ENCODE results near the gene IQGAP2. TPM values are rescaled to one million over a fixed set of nuclear protein-coding genes. Genes with fewer than 3 reads are reported as not detected.
"Not testable (repeated sequence)": the region's sequence is repeated elsewhere in the genome, so short reads cannot be mapped to it uniquely, and the experiment has no call there.

IQGAP2 gene
- total RNA-seq, 6 experiments from 2014 or later = 96.4 to 152 (median 123) TPM

GRCh38 chr5:76425928-76426804 lies 23.1 kb downstream of the IQGAP2 start:
- TF ChIP-seq, protein P1, sequence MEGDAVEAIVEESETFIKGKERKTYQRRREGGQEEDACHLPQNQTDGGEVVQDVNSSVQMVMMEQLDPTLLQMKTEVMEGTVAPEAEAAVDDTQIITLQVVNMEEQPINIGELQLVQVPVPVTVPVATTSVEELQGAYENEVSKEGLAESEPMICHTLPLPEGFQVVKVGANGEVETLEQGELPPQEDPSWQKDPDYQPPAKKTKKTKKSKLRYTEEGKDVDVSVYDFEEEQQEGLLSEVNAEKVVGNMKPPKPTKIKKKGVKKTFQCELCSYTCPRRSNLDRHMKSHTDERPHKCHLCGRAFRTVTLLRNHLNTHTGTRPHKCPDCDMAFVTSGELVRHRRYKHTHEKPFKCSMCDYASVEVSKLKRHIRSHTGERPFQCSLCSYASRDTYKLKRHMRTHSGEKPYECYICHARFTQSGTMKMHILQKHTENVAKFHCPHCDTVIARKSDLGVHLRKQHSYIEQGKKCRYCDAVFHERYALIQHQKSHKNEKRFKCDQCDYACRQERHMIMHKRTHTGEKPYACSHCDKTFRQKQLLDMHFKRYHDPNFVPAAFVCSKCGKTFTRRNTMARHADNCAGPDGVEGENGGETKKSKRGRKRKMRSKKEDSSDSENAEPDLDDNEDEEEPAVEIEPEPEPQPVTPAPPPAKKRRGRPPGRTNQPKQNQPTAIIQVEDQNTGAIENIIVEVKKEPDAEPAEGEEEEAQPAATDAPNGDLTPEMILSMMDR (IDR thresholded peaks at IDR 0.05) = no peak
- no peak for TF ChIP-seq POLR2A (IDR thresholded peaks at IDR 0.05)
- intact Hi-C loops (cut with DNase I) = no loop called here
- H3K9me3 ChIP-seq = no peaks in the 10 kb centered on the region
- H3K4me1 ChIP-seq = peaks cover 0 to 40% (median 10%) of the 10 kb centered on the region in 4 donors
- WGBS (ENCODE audit: insufficient coverage, low coverage, low lambda C conversion rate, missing lambda C conversion rate) = 63% methylated on average over 11 of the region's 12 CpGs
- H3K27ac ChIP-seq = no peak overlapping the region
- H3K36me3 ChIP-seq = no peaks in the 10 kb centered on the region
- DNase-seq (no peak), ATAC-seq (peak in 1 of 4 donors; percentile 32)
- no peak overlapping the region for H3K4me3 ChIP-seq
- no peaks in the 10 kb centered on the region for H3K27me3 ChIP-seq

DNA sequence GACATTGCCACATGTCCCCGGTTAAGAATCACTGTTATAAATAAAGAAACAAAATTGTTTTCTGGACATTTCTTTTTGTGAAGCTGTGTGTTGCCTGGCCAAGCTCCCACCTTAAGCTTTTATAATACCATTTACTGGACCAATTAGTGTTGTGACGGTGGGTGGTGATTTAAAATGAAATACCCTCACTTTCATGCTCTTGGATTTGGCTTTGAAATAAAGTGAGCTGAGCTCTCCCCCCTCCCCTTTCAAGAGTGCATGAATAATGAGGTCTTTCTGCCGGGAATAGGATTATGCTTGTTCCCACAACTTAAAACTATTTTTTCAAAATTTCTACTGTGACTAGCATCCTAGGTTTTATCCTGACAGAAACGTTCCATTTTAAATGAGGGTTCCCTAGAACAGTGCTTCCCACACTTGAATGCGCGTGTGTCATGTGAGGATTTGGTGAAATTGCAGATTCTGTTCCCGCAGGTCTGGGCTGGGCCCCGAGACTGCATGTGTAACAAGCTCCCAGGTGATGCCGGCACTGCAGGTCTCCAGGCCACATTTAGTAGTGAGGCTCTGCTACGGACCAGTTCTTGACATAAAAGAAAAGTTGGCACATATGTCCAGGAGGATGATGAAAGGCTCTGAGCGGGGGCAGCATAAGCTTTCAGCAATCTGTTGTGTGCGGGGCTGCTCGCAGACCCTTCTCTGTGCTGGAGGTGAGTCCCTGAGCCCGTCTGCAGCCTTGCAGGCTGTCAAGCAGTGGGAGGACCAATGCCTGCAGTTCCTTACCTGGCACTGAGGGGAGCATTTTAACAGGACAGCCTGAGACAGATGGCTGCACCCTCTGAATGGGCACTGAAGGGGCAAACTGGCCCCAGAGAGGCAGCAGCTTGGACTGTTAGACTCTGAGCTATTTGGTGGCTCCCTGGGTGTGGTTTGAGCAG lies 24.4 kb downstream of the IQGAP2 start:
- no peak for DNase-seq
- no peaks in the 10 kb centered on the region for H3K36me3 ChIP-seq
- H3K27ac ChIP-seq = no peak overlapping the region
- TF ChIP-seq POLR2A (IDR thresholded peaks at IDR 0.05) = no peak
- TF ChIP-seq, protein P1 (IDR thresholded peaks at IDR 0.05) = no peak
- intact Hi-C loops (cut with DNase I) = no loop called here
- ATAC-seq = peak in 3 of 4 donors; percentile 20 to 26 (median 26)
- no peaks in the 10 kb centered on the region for H3K27me3 ChIP-seq
- no peaks in the 10 kb centered on the region for H3K9me3 ChIP-seq
- H3K4me3 ChIP-seq = no peak overlapping the region
- WGBS (ENCODE audit: insufficient coverage, low coverage, low lambda C conversion rate, missing lambda C conversion rate) = 60% methylated on average over 7 of the region's 14 CpGs
- H3K4me1 ChIP-seq = peaks cover 0 to 27% (median 6%) of the 10 kb centered on the region in 4 donors

- H3K27me3 ChIP-seq; DNase-seq; H3K4me3 ChIP-seq; intact Hi-C loops (cut with DNase I); H3K36me3 ChIP-seq; ATAC-seq; H3K27ac ChIP-seq; H3K9me3 ChIP-seq: not testable (repeated sequence)
- H3K4me1 ChIP-seq = peaks cover 0 to 21% (median 6%) of the 10 kb centered on the region in 4 donors
- WGBS (ENCODE audit: insufficient coverage, low coverage, low lambda C conversion rate, missing lambda C conversion rate) = 98% methylated on average over 5 of the region's 6 CpGs
These were observed 25.5 kb downstream of the IQGAP2 start for GRCh38 chr5:76428550-76428949.

DNA sequence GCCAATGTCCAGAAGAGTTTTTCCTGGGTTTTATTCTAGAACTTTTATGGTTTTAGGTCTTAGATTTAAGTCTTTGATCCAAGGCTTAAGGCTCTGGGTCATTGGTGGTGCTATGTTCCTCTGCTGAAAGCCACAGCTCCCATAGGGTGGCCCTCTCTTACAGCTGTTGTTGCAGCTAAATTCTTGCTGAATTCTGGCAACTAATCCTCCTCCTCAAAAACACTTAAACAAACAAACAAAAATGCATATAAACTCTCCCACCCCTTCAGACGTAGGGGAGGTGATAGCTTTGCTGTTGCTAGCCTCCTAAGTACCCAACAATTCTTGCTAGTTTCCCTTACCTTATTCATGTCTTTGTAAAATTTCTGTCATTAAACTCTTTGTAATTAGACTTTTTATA lies 30.2 kb downstream of the IQGAP2 start:
- Histone ChIP-seq H3K27ac (no peak overlapping the region), H3K27me3 (no peaks in the 10 kb centered on the region), H3K4me3 (no peak overlapping the region), H3K36me3 (no peaks in the 10 kb centered on the region), H3K9me3 (no peaks in the 10 kb centered on the region), H3K4me1 (peaks cover 0 to 13% (median 1%) of the 10 kb centered on the region in 4 donors)
- TF ChIP-seq POLR2A (IDR thresholded peaks at IDR 0.05) = no peak
- TF ChIP-seq, protein P1 (IDR thresholded peaks at IDR 0.05) = no peak
- no peak for ATAC-seq
- 67% methylated on average over 1 of the region's 1 CpG for WGBS (ENCODE audit: insufficient coverage, low coverage, low lambda C conversion rate, missing lambda C conversion rate)
- no peak for DNase-seq
- intact Hi-C loops (cut with DNase I) = no loop called here

- H3K27me3 ChIP-seq; H3K27ac ChIP-seq; H3K4me3 ChIP-seq; H3K9me3 ChIP-seq; intact Hi-C loops (cut with DNase I); H3K36me3 ChIP-seq; ATAC-seq; DNase-seq: not testable (repeated sequence)
- H3K4me1 ChIP-seq = peaks cover 0 to 28% (median 8%) of the 10 kb centered on the region in 4 donors
- WGBS (ENCODE audit: insufficient coverage, low coverage, low lambda C conversion rate, missing lambda C conversion rate) = 67% methylated on average over 1 of the region's 3 CpGs
These were observed 34.4 kb downstream of the IQGAP2 start for GRCh38 chr5:76437507-76437906.

Measured in right lobe of liver (tissue), 6 donors.